Ovary (tissue), 9 donors: Measurements from ENCODE around the gene MYO3B. TPM values are rescaled to one million over a fixed set of nuclear protein-coding genes. Genes with fewer than 3 reads are reported as not detected.

Experiments
- DNase-seq, 5 donors: peaks; one replicate each; pipeline ENCODE4 v3.0.0-alpha.2; 2019 to 2020
- H3K27ac ChIP-seq, 2 donors: fragments of 200-600 bp; one replicate each; pipeline versions ENCODE4 v1.5.1 to v1.8.0; 2019 to 2022
- H3K27me3 ChIP-seq: fragments of 200-600 bp; one replicate; pipeline ENCODE4 v1.8.0; 2022
- H3K36me3 ChIP-seq: fragments of 200-600 bp; sonication (generic); one replicate; pipeline ENCODE4 v1.5.1; 2019
- H3K4me1 ChIP-seq: one replicate; pipeline ENCODE4 v1.8.1; 2013; ENCODE audit warnings: mild to moderate bottlenecking, moderate library complexity; ENCODE audit not compliant: insufficient read depth
- H3K4me3 ChIP-seq: fragments of 200-600 bp; sonication (generic); one replicate; pipeline ENCODE4 v1.5.1; 2017
- H3K9me3 ChIP-seq, 2 donors: fragments of 200-600 bp in 1 of 2; sonication (generic) in 1 of 2; one replicate each; pipeline versions ENCODE4 v1.5.1 to v1.8.1; 2013 to 2019; ENCODE audit warnings: mild to moderate bottlenecking in 1 of 2, moderate library complexity in 1 of 2
- CTCF ChIP-seq, 3 donors: fragments of 450-650 bp in 2 of 3; fragments of 200-600 bp in 1 of 3; IDR thresholded peaks; one replicate each; pipeline versions ENCODE4 v1.5.1 to v1.8.0; 2016 to 2022; ENCODE audit warnings: antibody characterized with exemption in 3 of 3, mild to moderate bottlenecking in 1 of 3
- EP300 ChIP-seq: sonication (generic); formaldehyde crosslinking; IDR thresholded peaks from one replicate; pipeline ENCODE4 v1.6.1; 2017; ENCODE audit warnings: antibody characterized with exemption
- POLR2A ChIP-seq: fragments of 450-650 bp; IDR thresholded peaks from one replicate; pipeline ENCODE4 v1.6.1; 2017; ENCODE audit warnings: antibody characterized with exemption, mild to moderate bottlenecking, moderate library complexity
- WGBS, 3 donors: extraction: QIAGEN DNeasy Blood & Tissue Kit in 1 of 3; methylation state at CpG; one replicate each; pipeline versions ENCODE4 v1.1.5 to v1.1.7; 2013 to 2017; 5-methylcytosine and 5-hydroxymethylcytosine counted together
- intact Hi-C, 4 donors: fragments of 100-400 bp; cut with DNase I; formaldehyde crosslinking; loops; one replicate each; pipeline versions ENCODE4 v1.11.0 to v1.15.1; 2022 to 2023
- polyA plus RNA-seq, 2 donors: library from polyadenylated mRNA; stranded (reverse); fragments of 200-250 nt in 1 of 2; fragments of 350-450 nt in 1 of 2; fragmentation: Illumina TruSeq in 1 of 2; extraction: RNeasy Lipid Tissue Mini Kit (QIAGEN cat#74804) in 1 of 2; gene quantifications; one replicate each; pipeline ENCODE4 v1.2.3, GENCODE V29; 2013 to 2014
- total RNA-seq, 7 donors: library from RNA; depleted of rRNA in 2 of 7; stranded (reverse); fragments of >200 nt in 2 of 7; fragmentation: NEBNext Ultra II Directional in 3 of 7; extraction: Animal tissue kit (Norgen Biotek cat#: 25700) in 3 of 7; gene quantifications; one replicate each; pipeline versions ENCODE4 v1.1.0 to v1.2.4, GENCODE V29; 2016 to 2023
- donor health status: DM: no; HTN: no; CAD: no; lungs with moderate emphysema.
- donor health status: DM: no; HTN: no; CAD: no.
- donor health status: Bipolar disorder and iron deficiency.
- donor health status: DM: yes; HTN: yes; CAD: no.
- donor health status: DM: no; HTN: no; CAD: no.
- donor health status: DM: yes; HTN: yes; CAD: no.

The MYO3B gene
- total and polyA plus RNA-seq, 9 donors, result 0.04 to 1.3 (median 0.12) TPM; not detected in 2

- intact Hi-C loops, result no loop called here
- no peaks in the 10 kb centered on the region for H3K4me1 ChIP-seq
- H3K27me3 ChIP-seq, result no peaks in the 10 kb centered on the region
- DNase-seq, result no peak
- 34 to 62% (median 61%) methylated on average over 3 of the region's 3 CpGs for WGBS, 3 donors
- no peaks in the 10 kb centered on the region for H3K9me3 ChIP-seq
- TF ChIP-seq EP300, result no peak
- no peak for TF ChIP-seq CTCF (IDR thresholded peaks at IDR 0.05)
- no peak for TF ChIP-seq POLR2A
- H3K36me3 ChIP-seq, result no peaks in the 10 kb centered on the region
- H3K4me3 ChIP-seq, result no peak overlapping the region
- H3K27ac ChIP-seq, result no peak overlapping the region
These were observed 157.4 kb downstream of the MYO3B start for GRCh38 chr2:170335351-170335750.

GRCh38 chr2:170336408-170336807 lies 158.5 kb downstream of the MYO3B start:
- no peaks in the 10 kb centered on the region for H3K9me3 ChIP-seq
- no peak for TF ChIP-seq EP300
- TF ChIP-seq POLR2A, result no peak
- TF ChIP-seq CTCF (IDR thresholded peaks at IDR 0.05), result no peak
- no peak for DNase-seq
- H3K27ac ChIP-seq, result no peak overlapping the region
- 89 to 93% (median 89%) methylated on average over 2 of the region's 2 CpGs for WGBS, 3 donors
- H3K36me3 ChIP-seq, result no peaks in the 10 kb centered on the region
- H3K27me3 ChIP-seq, result no peaks in the 10 kb centered on the region
- intact Hi-C loops, result no loop called here
- H3K4me1 ChIP-seq, result no peaks in the 10 kb centered on the region
- H3K4me3 ChIP-seq, result no peak overlapping the region

- Histone ChIP-seq H3K36me3 (no peaks in the 10 kb centered on the region), H3K27ac (no peak overlapping the region), H3K9me3 (no peaks in the 10 kb centered on the region), H3K4me1 (no peaks in the 10 kb centered on the region), H3K4me3 (no peak overlapping the region), H3K27me3 (no peaks in the 10 kb centered on the region)
- DNase-seq, result no peak
- no peak for TF ChIP-seq CTCF (IDR thresholded peaks at IDR 0.05)
- no peak for TF ChIP-seq EP300
- TF ChIP-seq POLR2A, result no peak
- intact Hi-C loops, result no loop called here
- 80 to 85% (median 81%) methylated on average over 2 of the region's 2 CpGs for WGBS, 3 donors
These were observed 159.0 kb downstream of the MYO3B start for GRCh38 chr2:170336916-170337315.

GRCh38 chr2:170339322-170339721 lies 161.4 kb downstream of the MYO3B start:
- Histone ChIP-seq H3K27ac (no peak overlapping the region), H3K36me3 (no peaks in the 10 kb centered on the region), H3K4me3 (no peak overlapping the region), H3K9me3 (no peaks in the 10 kb centered on the region), H3K27me3 (no peaks in the 10 kb centered on the region), H3K4me1 (no peaks in the 10 kb centered on the region)
- no peak for TF ChIP-seq CTCF (IDR thresholded peaks at IDR 0.05)
- no peak for TF ChIP-seq EP300
- no peak for TF ChIP-seq POLR2A
- intact Hi-C loops, result no loop called here
- WGBS, 3 donors, result 26 to 41% (median 33%) methylated on average over 7 of the region's 7 CpGs
- no peak for DNase-seq
